GM19025 (cell line): ENCODE data around the gene RPS6KA2.

Source experiments
- ATAC-seq: cut with Tn5 transposase; IDR thresholded peaks from one replicate; pipeline ENCODE4 v1.9.1; 2021; ENCODE audit warnings: mild to moderate bottlenecking, low read depth, moderate library complexity; ENCODE audit not compliant: unreplicated experiment

RPS6KA2 gene

GRCh38 chr6:166656230-166657151, 29.4 kb upstream of the RPS6KA2 start:
- no peak for ATAC-seq

DNA sequence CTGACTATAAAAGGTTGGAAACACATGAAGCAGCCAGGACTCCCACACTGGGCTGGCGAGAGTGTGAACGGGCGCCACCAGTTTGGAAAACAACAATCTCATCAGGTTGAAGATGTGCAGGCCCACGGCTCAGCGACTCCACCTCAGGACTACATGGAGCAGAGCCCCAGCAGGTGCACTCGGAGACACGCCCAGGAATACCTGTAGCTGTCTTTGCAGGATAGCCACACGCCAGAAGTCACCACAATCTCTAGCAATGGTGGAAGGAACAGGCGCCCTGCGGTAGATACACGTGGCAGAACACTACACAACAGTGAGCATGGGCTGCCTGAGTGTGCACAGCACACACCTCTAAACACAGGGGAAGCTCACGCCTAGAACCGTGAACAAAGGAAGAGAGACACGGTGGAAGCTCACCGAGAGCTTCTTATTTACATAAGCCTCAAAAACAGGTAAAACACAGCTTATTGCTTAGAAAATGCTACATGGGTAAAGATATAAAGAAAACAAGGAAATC, 28.7 kb upstream of the RPS6KA2 start:
- ATAC-seq: no peak

GRCh38 chr6:166655251-166655650, 28.2 kb upstream of the RPS6KA2 start:
- ATAC-seq: no peak

GRCh38 chr6:166654573-166654972, 27.5 kb upstream of the RPS6KA2 start:
- ATAC-seq: no peak

- no peak for ATAC-seq
These were observed 26.5 kb upstream of the RPS6KA2 start for GRCh38 chr6:166653639-166653941.

DNA sequence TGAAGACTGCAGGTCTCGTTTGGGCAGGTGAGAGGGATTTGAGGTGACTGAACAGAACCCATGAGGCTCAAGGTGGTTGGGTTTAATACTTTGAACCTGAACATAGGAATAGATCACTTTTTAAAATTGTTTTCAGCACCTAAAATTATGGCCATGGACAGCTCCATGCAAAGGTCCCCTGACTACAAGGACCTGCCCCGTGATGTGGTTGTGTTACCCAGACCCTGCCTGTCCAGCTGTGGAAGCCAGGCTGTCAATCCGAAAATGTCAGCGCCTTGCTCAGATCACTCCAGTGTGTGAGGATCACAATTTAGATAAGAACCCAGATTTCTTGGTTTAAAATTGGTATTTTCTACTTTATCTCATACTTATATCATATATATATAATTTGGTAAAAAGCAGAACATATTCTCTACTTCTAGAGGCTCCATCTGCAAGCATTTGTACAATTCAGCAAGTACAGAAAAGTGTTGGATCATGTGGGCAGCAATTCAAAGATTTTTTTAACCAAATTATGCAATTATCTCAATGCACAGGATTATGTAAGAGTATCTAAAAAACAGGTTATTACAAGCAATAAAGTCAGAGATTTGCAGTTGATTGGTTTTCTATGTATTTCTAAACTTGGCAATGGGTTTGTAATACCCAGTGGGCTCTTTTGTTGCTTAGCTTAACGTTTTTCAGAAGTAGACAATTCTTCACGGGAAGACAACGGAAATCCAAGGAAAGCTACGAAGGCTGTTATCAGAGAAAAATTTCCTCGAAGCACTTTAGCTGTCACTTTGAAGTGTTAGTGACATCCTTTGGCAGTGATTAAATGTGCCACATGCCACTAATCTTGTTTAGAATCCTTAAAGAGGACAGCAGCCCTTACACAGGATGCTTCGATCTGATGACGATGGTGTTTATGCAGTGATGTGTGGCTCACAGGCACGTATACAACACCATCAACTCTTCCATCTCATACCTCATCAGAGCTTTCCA, 24.1 kb upstream of the RPS6KA2 start:
- ATAC-seq: no peak

- no peak for ATAC-seq
These were observed 23.0 kb upstream of the RPS6KA2 start for GRCh38 chr6:166650047-166650446.

DNA sequence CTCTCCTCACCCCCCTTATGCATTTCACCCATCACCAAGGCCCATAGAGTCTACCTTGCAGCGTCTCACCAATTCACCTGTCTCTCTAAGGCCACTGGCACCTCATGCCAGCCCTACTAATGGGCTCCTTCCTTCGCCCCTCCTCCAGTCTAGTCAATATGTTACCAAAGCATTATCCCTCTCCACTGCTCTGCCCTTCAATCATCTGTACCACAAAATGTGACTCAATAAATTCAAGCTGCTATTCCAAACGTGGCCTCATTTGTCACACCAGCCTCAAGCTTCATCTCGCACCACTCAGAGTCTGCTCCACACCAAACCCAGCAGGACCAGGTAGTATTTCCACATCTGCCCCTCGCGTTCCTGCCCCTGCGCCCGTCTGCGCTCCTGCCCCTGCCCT, 21.8 kb upstream of the RPS6KA2 start:
- ATAC-seq: no peak

DNA sequence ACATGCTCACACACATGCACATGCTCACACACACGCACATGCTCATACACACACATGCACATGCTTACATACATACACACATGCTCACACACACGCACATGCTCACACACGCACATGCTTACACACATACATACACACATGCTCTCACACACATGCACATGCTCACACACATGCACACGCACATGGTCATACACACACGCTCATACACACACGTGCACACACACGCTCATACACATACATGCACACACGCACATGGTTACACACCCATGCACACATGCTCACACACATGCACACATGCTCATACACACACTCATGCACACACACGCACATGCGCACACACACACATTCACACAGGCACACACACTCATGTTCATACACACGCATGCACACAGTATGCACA, 20.8 kb upstream of the RPS6KA2 start:
- no peak for ATAC-seq

DNA sequence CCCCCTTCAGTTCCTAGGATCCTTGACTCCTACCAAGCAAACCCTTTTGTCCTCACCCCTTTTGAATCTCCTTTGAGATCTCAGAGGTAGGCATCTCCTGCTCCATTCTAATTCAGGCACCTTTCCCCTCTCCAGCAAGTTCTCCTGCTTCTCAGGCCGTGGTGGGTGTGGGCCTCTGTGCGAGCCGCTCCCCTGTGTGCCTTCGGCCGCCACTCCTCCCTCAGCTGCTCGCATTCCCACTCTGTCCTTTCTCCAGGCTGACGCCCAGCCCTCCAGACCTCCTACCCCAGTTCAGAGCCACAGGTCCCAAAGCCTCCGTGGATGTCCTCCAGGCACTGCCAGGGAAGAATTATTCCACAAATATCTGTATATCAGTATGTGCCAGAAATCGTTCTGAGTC, 19.7 kb upstream of the RPS6KA2 start:
- no peak for ATAC-seq

GRCh38 chr6:166645896-166646295, 18.8 kb upstream of the RPS6KA2 start:
- ATAC-seq: no peak

GRCh38 chr6:166644681-166645080, 17.6 kb upstream of the RPS6KA2 start:
- ATAC-seq: no peak

DNA sequence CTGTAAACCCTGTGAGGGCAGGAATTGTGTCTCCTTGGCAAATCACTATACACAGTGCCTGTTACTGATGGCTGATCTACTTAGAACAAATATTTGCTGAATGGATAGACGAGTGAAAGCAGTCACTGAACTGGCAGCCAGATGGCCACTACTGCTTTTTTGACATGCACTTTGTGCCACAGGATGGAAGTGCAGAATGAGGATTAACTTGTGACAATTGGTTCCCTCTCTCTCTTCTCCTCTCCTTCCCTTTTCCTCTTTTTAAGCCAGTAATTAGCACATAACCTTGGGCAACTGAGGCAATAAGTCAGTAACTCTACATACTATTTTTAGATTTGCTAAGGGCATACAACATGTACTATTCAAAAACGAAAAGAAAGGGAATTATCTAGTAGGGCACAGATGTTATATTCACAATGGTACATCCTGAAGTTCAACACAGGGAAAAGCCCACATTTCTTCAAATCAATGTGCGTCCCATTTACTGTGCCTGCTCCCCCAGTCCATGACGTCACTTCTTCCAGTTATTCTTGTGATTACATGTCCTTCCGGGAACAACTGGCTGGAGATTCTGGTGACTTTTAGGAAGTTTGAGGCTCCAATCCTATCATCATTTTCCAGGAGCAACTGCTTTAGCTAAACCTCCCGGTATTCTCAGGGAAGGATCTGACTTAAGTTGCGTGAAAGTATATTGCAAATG, 17.0 kb upstream of the RPS6KA2 start:
- no peak for ATAC-seq

GRCh38 chr6:166642646-166643045, 15.6 kb upstream of the RPS6KA2 start:
- ATAC-seq: no peak

- peak; percentile 56 for ATAC-seq
These were observed 13.4 kb upstream of the RPS6KA2 start for GRCh38 chr6:166640342-166641043.

DNA sequence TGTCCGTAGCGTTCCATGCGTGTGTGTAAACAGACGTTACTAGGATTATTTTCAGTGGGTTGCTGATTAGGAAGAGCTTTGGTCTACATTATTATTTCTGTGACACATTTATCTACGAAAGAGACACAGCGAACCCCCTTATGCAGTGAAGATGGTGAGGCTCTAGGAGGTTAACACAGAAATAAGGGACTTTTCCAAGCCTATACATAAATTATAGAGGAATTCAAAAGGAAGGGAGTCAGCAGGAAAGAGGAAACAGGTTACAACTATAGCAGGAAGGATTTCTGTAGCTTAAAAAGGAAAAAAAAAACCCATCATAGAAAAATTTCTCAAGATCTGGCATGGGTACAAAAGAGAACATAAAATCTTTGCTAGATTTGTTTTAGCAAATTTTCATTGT, 12.9 kb upstream of the RPS6KA2 start:
- ATAC-seq: no peak

GRCh38 chr6:166638573-166638964, 11.5 kb upstream of the RPS6KA2 start:
- ATAC-seq: no peak

GRCh38 chr6:166637812-166638572, 10.9 kb upstream of the RPS6KA2 start:
- no peak for ATAC-seq

DNA sequence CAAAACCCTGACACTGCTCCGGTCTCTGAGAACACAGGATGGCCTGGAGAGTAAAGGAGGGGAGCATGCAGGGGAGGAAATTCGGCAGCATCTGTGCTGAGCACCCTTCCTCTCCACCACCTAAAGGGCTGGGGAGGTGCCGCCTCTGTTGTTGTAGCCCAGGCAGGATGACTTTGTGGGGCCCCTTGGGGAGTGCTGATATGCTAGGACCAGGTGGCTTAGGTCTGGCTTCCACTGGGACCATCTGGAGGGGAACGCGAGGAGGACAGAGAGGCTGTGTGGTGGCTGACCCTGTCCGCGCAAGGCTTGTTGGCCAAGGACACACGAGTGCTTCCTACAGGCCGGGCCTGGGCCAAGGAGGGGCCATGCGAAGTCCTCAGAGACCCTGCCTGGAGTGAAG, 9.9 kb upstream of the RPS6KA2 start:
- no peak for ATAC-seq
